Memory B cell (primary cell): Measurements from ENCODE around the gene GAPVD1.
"Not testable (repeated sequence)": the region's sequence is repeated elsewhere in the genome, so short reads cannot be mapped to it uniquely, and the experiment has no call there.

Experiments used
- ATAC-seq: fragments of 150-1000 bp; cut with Tn5 transposase; 2 replicates; pipeline ENCODE4 v1.10.0; 2021; ENCODE audit warnings: low read depth, mild to moderate bottlenecking, moderate library complexity
- DNase-seq, 2 donors: peaks; one replicate each; pipeline ENCODE4 v3.0.0; 2022; ENCODE audit warnings: low spot score in 2 of 2
- H3K27ac Mint-ChIP-seq: one replicate; pipeline ENCODE4 v1.8.0; 2022; ENCODE audit warnings: mild to moderate bottlenecking, moderate library complexity, mixed read lengths
- H3K27me3 Mint-ChIP-seq: one replicate; pipeline ENCODE4 v1.8.0; 2022; ENCODE audit warnings: mixed read lengths
- H3K36me3 Mint-ChIP-seq: one replicate; pipeline ENCODE4 v1.8.0; 2022; ENCODE audit warnings: mild to moderate bottlenecking, mixed read lengths
- H3K4me1 Mint-ChIP-seq: one replicate; pipeline ENCODE4 v1.8.0; 2022; ENCODE audit warnings: mixed read lengths
- H3K4me3 Mint-ChIP-seq: one replicate; pipeline ENCODE4 v1.8.0; 2022; ENCODE audit warnings: mild to moderate bottlenecking, moderate library complexity, mixed read lengths
- H3K9me3 Mint-ChIP-seq: one replicate; pipeline ENCODE4 v1.8.0; 2022; ENCODE audit warnings: mixed read lengths

GAPVD1 gene

GRCh38 chr9:125268394-125269013 lies 6.9 kb downstream of the GAPVD1 start:
- Mint-ChIP-seq H3K36me3 (peaks cover 18% of the 10 kb centered on the region), H3K27me3 (no peaks in the 10 kb centered on the region), H3K4me3 (no peak overlapping the region), H3K4me1 (peaks cover 24% of the 10 kb centered on the region), H3K27ac (peak overlapping the region; percentile 58), H3K9me3 (no peaks in the 10 kb centered on the region)
- ATAC-seq: no peak
- DNase-seq: no peak

- ATAC-seq (no peak), DNase-seq (no peak)
- Mint-ChIP-seq H3K36me3 (peaks cover 16% of the 10 kb centered on the region), H3K27ac (no peak overlapping the region), H3K9me3 (no peaks in the 10 kb centered on the region), H3K27me3 (no peaks in the 10 kb centered on the region), H3K4me1 (peaks cover 20% of the 10 kb centered on the region), H3K4me3 (no peak overlapping the region)
Observed at GRCh38 chr9:125269014-125269397, 7.4 kb downstream of the GAPVD1 start.

GRCh38 chr9:125271081-125271480 lies 9.5 kb downstream of the GAPVD1 start:
- H3K27me3 Mint-ChIP-seq: no peaks in the 10 kb centered on the region
- no peaks in the 10 kb centered on the region for H3K9me3 Mint-ChIP-seq
- H3K27ac Mint-ChIP-seq: no peak overlapping the region
- peaks cover 15% of the 10 kb centered on the region for H3K36me3 Mint-ChIP-seq
- H3K4me3 Mint-ChIP-seq: no peak overlapping the region
- ATAC-seq: no peak
- DNase-seq: no peak
- H3K4me1 Mint-ChIP-seq: peaks cover 13% of the 10 kb centered on the region

- ATAC-seq (no peak), DNase-seq (no peak)
- Mint-ChIP-seq H3K9me3 (no peaks in the 10 kb centered on the region), H3K4me1 (peaks cover 17% of the 10 kb centered on the region), H3K4me3 (no peak overlapping the region), H3K27me3 (no peaks in the 10 kb centered on the region), H3K36me3 (peaks cover 11% of the 10 kb centered on the region), H3K27ac (peak overlapping the region; percentile 38)
Observed at GRCh38 chr9:125272697-125273096, 11.1 kb downstream of the GAPVD1 start.

DNA sequence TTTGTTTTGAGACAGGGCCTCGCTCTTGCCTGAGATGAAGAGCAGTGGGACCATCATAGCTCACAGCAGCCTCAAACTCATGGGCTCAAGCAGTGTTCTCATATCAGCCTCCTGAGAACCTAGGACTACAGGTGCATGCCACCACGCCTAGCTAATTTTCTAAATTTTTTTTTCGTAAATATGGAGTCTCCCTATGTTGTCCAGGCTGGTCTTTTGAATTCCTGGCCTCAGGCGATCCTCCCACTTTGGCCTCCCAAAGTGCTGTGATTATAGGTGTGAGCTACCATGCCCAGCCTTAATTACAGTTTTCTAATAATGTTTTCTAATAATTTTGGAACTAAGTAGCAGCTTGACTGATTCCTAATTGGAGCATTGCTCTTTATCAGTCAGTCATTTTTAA lies 15.1 kb downstream of the GAPVD1 start:
- H3K27ac Mint-ChIP-seq: no peak overlapping the region
- DNase-seq (no peak), ATAC-seq (no peak)
- H3K36me3 Mint-ChIP-seq: peaks cover 4% of the 10 kb centered on the region
- H3K9me3 Mint-ChIP-seq: no peaks in the 10 kb centered on the region
- no peaks in the 10 kb centered on the region for H3K27me3 Mint-ChIP-seq
- H3K4me3 Mint-ChIP-seq: no peak overlapping the region
- H3K4me1 Mint-ChIP-seq: peaks cover 9% of the 10 kb centered on the region

DNA sequence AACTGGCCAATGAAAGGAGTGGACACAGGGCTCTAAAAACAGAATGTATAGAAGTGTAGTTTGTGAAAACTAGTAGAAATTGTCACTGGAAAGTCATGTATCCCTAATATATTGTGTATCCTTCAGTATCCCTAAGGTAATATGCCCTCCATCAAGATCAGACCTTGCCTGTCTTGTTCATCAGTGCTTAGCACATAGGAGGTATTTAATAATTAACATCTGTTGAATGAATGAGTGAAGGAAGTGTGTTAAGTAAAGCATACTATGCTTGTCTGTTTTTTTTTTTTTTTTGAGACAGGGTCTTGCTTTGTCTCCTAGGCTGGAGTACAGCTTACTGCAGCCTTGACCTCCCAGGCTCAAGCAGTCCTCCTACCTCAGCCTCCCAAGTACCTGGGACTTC lies 15.8 kb downstream of the GAPVD1 start:
- no peak overlapping the region for H3K27ac Mint-ChIP-seq
- DNase-seq: no peak
- no peaks in the 10 kb centered on the region for H3K9me3 Mint-ChIP-seq
- H3K4me3 Mint-ChIP-seq: no peak overlapping the region
- no peaks in the 10 kb centered on the region for H3K27me3 Mint-ChIP-seq
- H3K36me3 Mint-ChIP-seq: peaks cover 3% of the 10 kb centered on the region
- H3K4me1 Mint-ChIP-seq: peaks cover 9% of the 10 kb centered on the region
- ATAC-seq: no peak

GRCh38 chr9:125280945-125281344 lies 19.3 kb downstream of the GAPVD1 start:
- ATAC-seq: no peak
- no peaks in the 10 kb centered on the region for H3K9me3 Mint-ChIP-seq

DNA sequence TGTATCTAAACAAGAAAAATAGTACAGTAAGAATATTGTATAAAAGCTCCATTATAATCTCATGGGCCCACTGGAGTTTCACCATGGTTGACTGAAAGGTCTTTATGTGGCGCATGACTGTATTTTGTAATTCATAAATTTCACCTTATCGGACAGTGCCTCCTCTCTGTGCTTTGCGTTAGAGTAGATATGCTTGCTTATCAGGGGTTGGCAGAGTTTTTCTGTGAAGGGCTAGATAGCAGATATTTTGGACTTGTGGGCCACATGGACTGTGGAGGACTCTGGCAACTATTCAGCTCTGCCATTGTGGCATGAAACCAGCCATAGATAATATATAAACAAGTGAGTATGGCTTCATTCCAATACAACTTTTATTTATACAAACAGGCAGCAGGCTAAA lies 23.2 kb downstream of the GAPVD1 start:
- no peaks in the 10 kb centered on the region for H3K36me3 Mint-ChIP-seq
- no peak overlapping the region for H3K4me3 Mint-ChIP-seq
- no peaks in the 10 kb centered on the region for H3K9me3 Mint-ChIP-seq
- no peak for DNase-seq
- H3K27me3 Mint-ChIP-seq: no peaks in the 10 kb centered on the region
- H3K4me1 Mint-ChIP-seq: no peaks in the 10 kb centered on the region
- no peak for ATAC-seq
- no peak overlapping the region for H3K27ac Mint-ChIP-seq

More at GRCh38 chr9:125280945-125281344, 19.3 kb downstream of the GAPVD1 start:
- H3K4me3 Mint-ChIP-seq: no peak overlapping the region
- no peak overlapping the region for H3K27ac Mint-ChIP-seq
- H3K4me1 Mint-ChIP-seq: peaks cover 4% of the 10 kb centered on the region
- H3K27me3 Mint-ChIP-seq: no peaks in the 10 kb centered on the region
- no peak for DNase-seq
- no peaks in the 10 kb centered on the region for H3K36me3 Mint-ChIP-seq

DNA sequence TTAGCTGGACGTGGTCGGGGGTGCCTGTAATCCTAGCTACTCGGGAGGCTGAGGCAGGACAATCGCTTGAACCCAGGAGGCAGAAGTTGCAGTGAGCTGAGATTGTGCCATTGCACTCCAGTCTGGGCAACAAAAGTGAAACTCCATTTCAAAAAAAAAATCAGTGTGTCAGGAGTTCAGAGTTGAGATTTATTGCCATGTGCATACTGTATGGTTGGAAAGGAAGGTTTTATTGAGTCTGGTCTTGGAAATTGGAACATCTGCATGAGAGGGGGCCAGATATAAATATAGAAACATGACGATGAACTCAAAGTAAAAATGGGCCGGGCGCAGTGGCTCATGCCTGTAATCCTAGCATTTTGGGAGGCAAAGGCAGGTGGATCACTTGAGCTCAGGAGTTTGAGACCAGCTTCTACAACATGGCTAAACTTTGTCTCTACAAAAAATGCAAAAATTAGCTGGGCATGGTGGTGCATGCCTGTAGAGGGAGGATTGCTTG lies 25.4 kb downstream of the GAPVD1 start:
- H3K27me3 Mint-ChIP-seq, H3K27ac Mint-ChIP-seq, H3K4me1 Mint-ChIP-seq, H3K9me3 Mint-ChIP-seq, H3K4me3 Mint-ChIP-seq, DNase-seq, ATAC-seq, H3K36me3 Mint-ChIP-seq: not testable (repeated sequence)

DNA sequence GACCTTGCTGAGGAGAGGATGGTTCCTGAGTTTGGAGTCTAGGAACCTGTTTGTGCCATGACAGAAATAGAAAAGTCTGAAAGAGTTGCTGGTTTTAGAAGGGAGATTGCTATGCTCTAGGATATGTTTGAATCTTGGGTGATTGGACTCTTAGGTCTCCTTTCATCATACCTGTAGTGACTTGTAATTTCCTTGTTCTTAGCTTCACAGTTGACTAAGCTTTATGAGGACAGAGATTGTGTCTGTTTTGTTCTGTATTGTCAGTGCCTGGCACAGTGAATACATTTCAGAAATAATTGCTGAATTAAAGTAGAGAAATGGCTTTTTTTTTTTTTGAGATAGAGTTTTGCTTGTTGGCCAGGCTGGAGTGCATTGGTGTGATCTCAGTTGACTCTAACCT lies 31.5 kb downstream of the GAPVD1 start:
- ATAC-seq (no peak), DNase-seq (no peak)
- no peaks in the 10 kb centered on the region for H3K9me3 Mint-ChIP-seq
- peaks cover 2% of the 10 kb centered on the region for H3K4me1 Mint-ChIP-seq
- peaks cover 2% of the 10 kb centered on the region for H3K36me3 Mint-ChIP-seq
- no peak overlapping the region for H3K27ac Mint-ChIP-seq
- no peaks in the 10 kb centered on the region for H3K27me3 Mint-ChIP-seq
- no peak overlapping the region for H3K4me3 Mint-ChIP-seq

DNA sequence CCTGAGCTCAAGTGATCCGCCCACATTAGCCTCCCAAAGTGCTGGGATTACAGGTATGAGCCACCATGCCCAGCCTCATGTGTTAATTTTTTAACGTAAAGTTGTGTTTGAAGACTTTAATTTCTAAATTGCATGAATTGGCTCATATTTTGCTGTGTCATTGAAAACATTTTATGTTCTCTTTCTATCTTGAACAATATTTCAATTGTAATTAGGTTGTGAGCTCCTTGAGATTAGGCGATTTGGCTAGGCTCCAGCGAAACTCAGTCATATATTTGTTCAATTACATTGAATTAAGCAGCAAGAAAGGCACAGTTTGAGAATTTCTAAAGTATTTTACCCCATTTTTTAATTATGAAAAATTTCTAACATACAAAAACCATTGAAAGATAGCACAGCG lies 34.0 kb downstream of the GAPVD1 start:
- Mint-ChIP-seq H3K9me3 (no peaks in the 10 kb centered on the region), H3K4me1 (peaks cover 2% of the 10 kb centered on the region), H3K27ac (no peak overlapping the region), H3K36me3 (peaks cover 4% of the 10 kb centered on the region), H3K27me3 (no peaks in the 10 kb centered on the region), H3K4me3 (no peak overlapping the region)
- ATAC-seq (no peak), DNase-seq (no peak)

- no peaks in the 10 kb centered on the region for H3K27me3 Mint-ChIP-seq
- H3K4me1 Mint-ChIP-seq: peaks cover 2% of the 10 kb centered on the region
- DNase-seq (no peak), ATAC-seq (no peak)
- H3K27ac Mint-ChIP-seq: no peak overlapping the region
- H3K4me3 Mint-ChIP-seq: no peak overlapping the region
- H3K36me3 Mint-ChIP-seq: peaks cover 10% of the 10 kb centered on the region
- H3K9me3 Mint-ChIP-seq: no peaks in the 10 kb centered on the region
Observed at GRCh38 chr9:125296843-125297372, 35.3 kb downstream of the GAPVD1 start.

DNA sequence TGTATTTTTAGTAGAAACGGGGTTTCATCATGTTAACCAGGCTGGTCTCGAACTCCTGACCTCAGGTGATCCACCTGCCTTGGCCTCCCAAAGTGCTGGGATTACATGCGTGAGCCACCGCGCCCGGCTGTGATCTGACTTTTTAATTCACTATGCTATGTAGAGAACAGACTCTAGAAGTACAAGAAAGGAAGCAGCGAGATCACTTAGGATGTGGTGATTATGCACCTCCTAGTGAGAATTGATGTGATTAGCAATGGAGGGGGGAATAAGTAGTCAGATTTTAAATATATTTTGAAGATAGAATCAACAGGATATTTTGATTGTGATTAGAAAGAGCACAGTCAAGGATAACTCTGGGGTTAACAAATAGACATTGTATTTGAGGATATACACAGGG lies 36.3 kb downstream of the GAPVD1 start:
- DNase-seq: no peak
- Mint-ChIP-seq H3K36me3 (peaks cover 15% of the 10 kb centered on the region), H3K4me1 (peaks cover 2% of the 10 kb centered on the region), H3K27ac (no peak overlapping the region), H3K4me3 (no peak overlapping the region), H3K9me3 (no peaks in the 10 kb centered on the region), H3K27me3 (no peaks in the 10 kb centered on the region)
- ATAC-seq: no peak

GRCh38 chr9:125302241-125302640 lies 40.6 kb downstream of the GAPVD1 start:
- DNase-seq (no peak), ATAC-seq (no peak)
- H3K27ac Mint-ChIP-seq: no peak overlapping the region
- H3K4me1 Mint-ChIP-seq: peaks cover 2% of the 10 kb centered on the region
- peaks cover 28% of the 10 kb centered on the region for H3K36me3 Mint-ChIP-seq
- H3K4me3 Mint-ChIP-seq: no peak overlapping the region
- H3K27me3 Mint-ChIP-seq: no peaks in the 10 kb centered on the region
- H3K9me3 Mint-ChIP-seq: no peaks in the 10 kb centered on the region

DNA sequence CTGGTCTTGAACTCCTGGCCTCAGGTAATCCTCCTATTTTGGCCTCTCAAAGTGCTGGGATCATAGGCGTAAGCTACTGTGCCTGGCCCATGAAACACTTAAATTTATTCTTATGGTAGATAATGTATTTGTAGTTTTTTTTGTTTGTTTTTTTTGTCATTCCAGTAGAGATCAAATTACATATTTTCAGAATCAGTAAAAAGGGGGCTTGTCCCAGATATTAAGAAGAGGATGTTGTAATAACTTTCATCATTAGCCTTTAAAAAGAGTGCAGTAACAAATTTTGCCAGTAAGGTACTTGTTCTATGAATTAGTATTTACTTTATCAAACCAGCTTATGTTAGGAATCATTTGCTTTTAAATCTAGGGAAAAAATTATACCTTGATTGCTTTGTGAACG lies 42.6 kb downstream of the GAPVD1 start:
- Mint-ChIP-seq H3K4me1 (no peaks in the 10 kb centered on the region), H3K27ac (no peak overlapping the region)

More for the DNA sequence above, 42.6 kb downstream of the GAPVD1 start:
- ATAC-seq: no peak
- Mint-ChIP-seq H3K9me3 (no peaks in the 10 kb centered on the region), H3K36me3 (peaks cover 34% of the 10 kb centered on the region), H3K27me3 (no peaks in the 10 kb centered on the region), H3K4me3 (no peak overlapping the region)
- DNase-seq: no peak
